ENCODE data around the gene SLC1A7. TPM values are rescaled to one million over a fixed set of nuclear protein-coding genes. Genes with fewer than 3 reads are reported as not detected.

Gene SLC1A7
- total RNA-seq, 1 donor from 2014 or later = 0.43 TPM

GRCh38 chr1:53122201-53122885 is 20.1 kb downstream of the SLC1A7 start:
- no peak for DNase-seq (ENCODE audit: low spot score)
- intact Hi-C loops (cut with DNase I) = loop anchor here (5.0 kb wide), 2 partner anchors 55 to 60 kb away; partner anchors contain the start of gene PODN

- intact Hi-C loops (cut with DNase I) = loop anchor here (5.0 kb wide), 2 partner anchors 56 to 59 kb away; partner anchors contain the start of gene PODN
These were observed 20.9 kb downstream of the SLC1A7 start for GRCh38 chr1:53121319-53122172.

GRCh38 chr1:53120659-53121058 is 21.8 kb downstream of the SLC1A7 start:
- intact Hi-C loops (cut with DNase I) = loop anchor here (5.0 kb wide), 2 partner anchors 57 to 58 kb away; partner anchors contain the start of gene PODN
- DNase-seq (ENCODE audit: low spot score) = no peak

More at GRCh38 chr1:53121319-53122172, 20.9 kb downstream of the SLC1A7 start:
- no peak for DNase-seq (ENCODE audit: low spot score)

- intact Hi-C loops (cut with DNase I) = no loop called here
- no peak for DNase-seq (ENCODE audit: low spot score)
These were observed 24.6 kb downstream of the SLC1A7 start for GRCh38 chr1:53117836-53118235.

- intact Hi-C loops (cut with DNase I) = no loop called here
- no peak for DNase-seq (ENCODE audit: low spot score)
These were observed 25.4 kb downstream of the SLC1A7 start for GRCh38 chr1:53116933-53117600.

- intact Hi-C loops (cut with DNase I) = no loop called here
- DNase-seq (ENCODE audit: low spot score) = no peak
These were observed 26.1 kb downstream of the SLC1A7 start for GRCh38 chr1:53116307-53116810.

GRCh38 chr1:53115403-53116306 is 26.8 kb downstream of the SLC1A7 start:
- no peak for DNase-seq (ENCODE audit: low spot score)
- intact Hi-C loops (cut with DNase I) = no loop called here

- DNase-seq (ENCODE audit: low spot score) = no peak
- intact Hi-C loops (cut with DNase I) = no loop called here
These were observed 27.6 kb downstream of the SLC1A7 start for GRCh38 chr1:53114581-53115400.

- DNase-seq (ENCODE audit: low spot score) = no peak
- intact Hi-C loops (cut with DNase I) = no loop called here
These were observed 28.3 kb downstream of the SLC1A7 start for GRCh38 chr1:53114090-53114489.

- no peak for DNase-seq (ENCODE audit: low spot score)
- intact Hi-C loops (cut with DNase I) = no loop called here
These were observed 29.6 kb downstream of the SLC1A7 start for GRCh38 chr1:53112861-53113260.

GRCh38 chr1:53112271-53112774 is 30.1 kb downstream of the SLC1A7 start:
- intact Hi-C loops (cut with DNase I) = no loop called here
- DNase-seq (ENCODE audit: low spot score) = no peak

- no peak for DNase-seq (ENCODE audit: low spot score)
- intact Hi-C loops (cut with DNase I) = no loop called here
These were observed 30.7 kb downstream of the SLC1A7 start for GRCh38 chr1:53111693-53112092.

- DNase-seq (ENCODE audit: low spot score) = no peak
- intact Hi-C loops (cut with DNase I) = no loop called here
These were observed 31.3 kb downstream of the SLC1A7 start for GRCh38 chr1:53111073-53111556.

GRCh38 chr1:53110370-53111072 is 31.9 kb downstream of the SLC1A7 start:
- no peak for DNase-seq (ENCODE audit: low spot score)
- intact Hi-C loops (cut with DNase I) = no loop called here

GRCh38 chr1:53108646-53109580 is 33.5 kb downstream of the SLC1A7 start:
- intact Hi-C loops (cut with DNase I) = no loop called here
- DNase-seq (ENCODE audit: low spot score) = no peak
